Loucy (cell line): ENCODE measurements around the gene PPM1F.

Experiments used
- EZH2phosphoT487 ChIP-seq: fragments of 200-600 bp; IDR thresholded peaks from 2 replicates; pipeline ENCODE4 v1.6.1; 2018; ENCODE audit warnings: antibody characterized with exemption, mild to moderate bottlenecking, moderate library complexity, borderline replicate concordance
- TF ChIP-seq, protein P1 (sequence below): fragments of 200-600 bp; sonication (generic); conservative IDR thresholded peaks from 2 replicates; pipeline ENCODE4 v1.5.1; 2014; ENCODE audit warnings: mild to moderate bottlenecking, antibody characterized with exemption, low read length

DNA sequence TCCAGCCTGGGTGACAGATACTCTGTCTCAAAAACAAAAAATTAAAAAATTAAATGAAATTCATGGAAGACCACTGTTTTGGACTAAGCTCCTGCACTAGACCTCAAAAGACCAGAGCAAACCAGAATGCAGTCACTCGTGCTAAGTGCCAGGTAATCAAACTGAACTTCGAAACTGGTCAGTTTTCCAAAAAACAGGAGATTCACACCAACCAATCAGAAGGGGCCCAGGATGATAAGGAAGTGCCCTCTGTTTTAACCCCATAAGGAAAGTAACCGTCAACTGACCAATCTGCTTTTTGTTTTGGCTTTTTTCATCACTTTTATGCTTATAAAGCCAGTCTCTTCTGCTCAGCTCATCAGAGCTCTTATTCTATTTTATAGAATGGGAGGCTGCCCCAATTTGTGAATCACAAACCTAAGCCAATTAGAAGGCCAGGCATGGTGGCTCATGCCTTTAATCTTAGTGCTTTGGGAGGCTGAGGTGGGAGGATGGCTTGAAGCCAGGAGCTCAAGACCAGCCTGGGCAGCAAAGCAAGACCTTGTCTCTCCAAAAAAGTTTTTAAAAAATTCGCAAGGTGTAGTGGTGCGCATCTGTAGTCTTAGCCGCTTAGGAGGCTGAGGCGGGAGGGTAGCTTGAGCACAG lies 40.1 kb upstream of the PPM1F start:
- TF ChIP-seq, protein P1, sequence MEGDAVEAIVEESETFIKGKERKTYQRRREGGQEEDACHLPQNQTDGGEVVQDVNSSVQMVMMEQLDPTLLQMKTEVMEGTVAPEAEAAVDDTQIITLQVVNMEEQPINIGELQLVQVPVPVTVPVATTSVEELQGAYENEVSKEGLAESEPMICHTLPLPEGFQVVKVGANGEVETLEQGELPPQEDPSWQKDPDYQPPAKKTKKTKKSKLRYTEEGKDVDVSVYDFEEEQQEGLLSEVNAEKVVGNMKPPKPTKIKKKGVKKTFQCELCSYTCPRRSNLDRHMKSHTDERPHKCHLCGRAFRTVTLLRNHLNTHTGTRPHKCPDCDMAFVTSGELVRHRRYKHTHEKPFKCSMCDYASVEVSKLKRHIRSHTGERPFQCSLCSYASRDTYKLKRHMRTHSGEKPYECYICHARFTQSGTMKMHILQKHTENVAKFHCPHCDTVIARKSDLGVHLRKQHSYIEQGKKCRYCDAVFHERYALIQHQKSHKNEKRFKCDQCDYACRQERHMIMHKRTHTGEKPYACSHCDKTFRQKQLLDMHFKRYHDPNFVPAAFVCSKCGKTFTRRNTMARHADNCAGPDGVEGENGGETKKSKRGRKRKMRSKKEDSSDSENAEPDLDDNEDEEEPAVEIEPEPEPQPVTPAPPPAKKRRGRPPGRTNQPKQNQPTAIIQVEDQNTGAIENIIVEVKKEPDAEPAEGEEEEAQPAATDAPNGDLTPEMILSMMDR = no peak
- no peak for TF ChIP-seq EZH2phosphoT487
